Suppressor macrophage treated with lipopolysaccharide for 1 hour (primary cell): ENCODE measurements around the gene CDK11B.
"Not testable (repeated sequence)": the region's sequence is repeated elsewhere in the genome, so short reads cannot be mapped to it uniquely, and the experiment has no call there.

Source experiments
- DNase-seq, 3 donors: peaks; one replicate each; pipeline ENCODE4 v3.0.0-alpha.2; 2020 to 2022

The CDK11B gene

DNA sequence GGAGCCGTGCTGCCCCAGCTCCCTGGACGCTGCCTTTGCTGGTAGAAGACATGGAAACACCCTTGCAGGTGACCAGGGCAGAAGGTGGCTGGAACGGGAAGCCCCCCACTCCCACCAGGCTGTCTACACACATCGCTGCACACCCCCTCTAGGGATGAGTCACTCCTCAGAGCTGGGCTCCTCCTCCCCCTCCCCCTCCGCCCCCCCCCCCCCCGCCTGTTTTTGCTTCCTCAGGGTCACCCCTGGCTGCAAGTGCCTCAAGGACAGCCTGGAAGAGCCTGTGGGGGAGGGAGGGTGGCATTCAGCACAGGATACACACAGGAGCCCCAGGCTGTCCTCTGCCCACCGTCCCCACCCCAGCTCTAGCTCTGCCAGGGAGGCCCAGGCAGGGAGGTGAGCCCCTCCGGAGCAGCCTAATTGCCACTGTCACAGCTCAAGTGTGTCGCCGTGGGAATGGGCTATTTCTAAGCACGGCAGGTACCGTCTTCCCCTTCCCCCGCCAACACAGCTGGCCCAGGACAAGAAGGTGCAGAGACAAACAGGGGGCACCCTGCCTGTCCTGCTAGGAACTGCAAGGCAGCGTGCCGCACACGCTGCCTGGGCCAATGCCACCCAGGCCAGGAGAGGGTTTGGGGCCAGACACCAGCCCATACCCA, 61.4 kb downstream of the CDK11B start:
- DNase-seq, result peak; percentile 21 to 56 (median 31)

DNA sequence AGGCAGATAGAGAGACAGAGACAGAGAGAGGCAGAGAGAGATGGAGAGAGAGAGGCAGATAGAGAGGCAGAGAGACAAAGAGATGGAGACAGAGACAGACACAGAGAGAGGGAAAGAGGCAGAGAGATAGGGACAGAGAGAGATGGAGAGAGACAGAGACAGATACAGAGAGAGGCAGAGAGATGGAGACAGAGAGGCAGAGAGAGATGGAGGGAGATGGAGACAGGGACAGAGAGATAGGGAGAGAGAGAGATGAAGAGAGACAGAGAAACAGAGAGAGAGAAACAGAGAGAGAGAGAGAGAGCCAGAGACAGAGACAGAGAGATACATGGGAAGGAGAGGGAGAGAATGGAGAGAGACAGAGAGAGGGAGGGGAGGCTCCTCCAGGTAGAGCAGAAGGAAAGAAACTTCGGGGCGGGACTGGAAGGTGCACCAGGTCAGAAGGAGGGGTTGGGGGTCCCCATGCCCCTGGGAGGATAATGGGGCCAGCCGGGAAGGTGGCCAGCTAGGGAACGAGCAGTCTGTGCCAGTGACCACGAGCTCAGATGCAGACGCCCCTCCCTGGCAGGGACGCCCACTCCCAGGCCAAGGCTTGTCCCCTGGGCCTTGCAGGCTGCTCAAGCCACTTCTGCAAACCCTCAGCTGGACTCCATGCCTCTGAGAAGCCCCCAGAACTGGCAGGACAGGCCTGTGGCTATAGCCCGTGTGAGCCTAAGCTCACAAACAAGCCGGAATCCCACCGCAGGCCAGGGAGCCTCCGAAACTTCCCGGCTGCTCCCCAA, 62.1 kb downstream of the CDK11B start:
- DNase-seq, result peak in 2 of 3 donors; percentile 27 to 43

- not testable (repeated sequence) for DNase-seq
Observed at GRCh38 chr1:1595341-1595740, 63.5 kb downstream of the CDK11B start.

DNA sequence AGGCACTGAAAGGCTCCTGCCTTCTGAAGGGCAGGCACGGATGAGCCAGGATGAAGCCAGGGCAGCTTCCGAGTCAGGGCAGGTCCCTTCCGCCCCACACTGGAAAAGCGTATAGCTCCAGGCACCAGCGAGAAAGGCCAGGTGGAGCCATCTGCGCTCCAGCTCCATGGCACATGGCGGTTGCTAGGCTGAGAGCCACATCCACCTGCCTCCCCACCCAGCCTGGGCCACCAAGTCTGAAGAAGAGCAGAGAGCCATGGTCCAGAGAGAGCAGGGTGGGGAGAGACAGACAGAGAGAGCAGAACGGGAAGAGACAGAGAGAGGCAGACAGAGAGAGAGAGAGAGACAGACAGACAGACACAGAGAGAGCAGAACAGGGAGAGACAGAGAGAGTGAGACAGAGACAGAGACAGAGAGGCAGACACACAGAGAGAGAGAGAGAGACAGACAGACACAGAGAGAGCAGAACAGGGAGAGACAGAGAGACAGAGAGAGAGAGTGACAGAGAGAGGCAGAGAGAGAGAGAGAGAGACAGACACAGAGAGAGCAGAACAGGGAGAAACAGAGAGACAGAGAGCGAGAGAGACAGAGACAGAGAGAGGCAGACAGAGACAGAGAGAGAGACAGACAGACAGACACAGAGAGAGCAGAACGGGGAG, 64.1 kb downstream of the CDK11B start:
- no peak for DNase-seq

- DNase-seq, result no peak
Observed at GRCh38 chr1:1593834-1594601, 64.8 kb downstream of the CDK11B start.

- DNase-seq, result peak; percentile 24 to 67 (median 42)
Observed at GRCh38 chr1:1591452-1591851, 67.4 kb downstream of the CDK11B start.
